Measurements from ENCODE around the gene CRTAP.
"Not testable (repeated sequence)": the region's sequence is repeated elsewhere in the genome, so short reads cannot be mapped to it uniquely, and the experiment has no call there.

CRTAP gene

DNA sequence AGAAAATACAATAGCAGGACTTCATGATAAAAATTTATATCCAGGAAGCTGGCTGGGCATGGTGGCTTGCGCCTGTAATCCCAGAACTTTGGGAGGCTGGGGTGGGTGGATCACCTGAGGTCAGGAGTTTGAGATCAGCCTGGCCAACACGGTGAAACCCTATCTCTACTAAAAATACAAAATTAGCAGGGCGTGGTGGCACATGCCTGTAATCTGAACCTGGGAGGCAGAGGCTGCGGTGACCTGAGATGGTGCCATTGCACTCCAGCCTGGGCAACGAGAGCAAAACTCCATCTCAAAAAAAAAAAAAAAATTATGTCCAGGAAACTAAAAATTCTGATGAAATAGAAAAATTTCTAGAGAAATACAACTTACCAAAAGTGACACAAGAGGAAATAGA is 48.8 kb downstream of the CRTAP start:
- not testable (repeated sequence) for H3K4me1 Mint-ChIP-seq (ENCODE audit: low read depth); H3K9me3 Mint-ChIP-seq; H3K36me3 Mint-ChIP-seq (ENCODE audit: low read depth); DNase-seq (ENCODE audit: low spot score); H3K27ac Mint-ChIP-seq; H3K4me3 Mint-ChIP-seq
- peaks cover 37% of the 10 kb centered on the region for H3K27me3 Mint-ChIP-seq (ENCODE audit: low read depth)

- Mint-ChIP-seq H3K36me3 (ENCODE audit: low read depth) (no peaks in the 10 kb centered on the region), H3K27ac (no peak overlapping the region), H3K9me3 (no peaks in the 10 kb centered on the region), H3K27me3 (ENCODE audit: low read depth) (peaks cover 24% of the 10 kb centered on the region), H3K4me3 (no peak overlapping the region), H3K4me1 (ENCODE audit: low read depth) (no peaks in the 10 kb centered on the region)
- no peak for DNase-seq (ENCODE audit: low spot score)
Observed at GRCh38 chr3:33165372-33165771, 51.6 kb downstream of the CRTAP start.

DNA sequence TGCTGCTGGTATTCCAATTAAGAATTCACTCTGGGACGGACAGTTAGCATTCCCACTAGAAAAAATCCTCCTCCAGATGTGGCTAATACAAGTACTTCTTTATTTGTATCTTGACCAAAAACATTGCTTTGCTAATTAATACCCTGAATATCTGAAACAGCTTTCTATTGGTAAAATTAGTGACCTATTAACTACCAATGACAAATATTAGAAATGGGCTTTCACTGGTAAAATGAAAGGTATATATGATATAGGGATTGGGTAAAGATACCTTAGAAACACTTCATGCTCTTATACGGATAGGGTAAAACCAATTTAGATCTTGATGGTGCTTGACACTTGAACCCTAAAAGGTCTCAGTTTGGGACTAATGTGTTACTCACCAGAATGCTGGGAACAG is 52.3 kb downstream of the CRTAP start:
- Mint-ChIP-seq H3K4me3 (no peak overlapping the region), H3K27ac (no peak overlapping the region), H3K36me3 (ENCODE audit: low read depth) (no peaks in the 10 kb centered on the region), H3K27me3 (ENCODE audit: low read depth) (peaks cover 18% of the 10 kb centered on the region), H3K9me3 (no peaks in the 10 kb centered on the region), H3K4me1 (ENCODE audit: low read depth) (no peaks in the 10 kb centered on the region)
- DNase-seq (ENCODE audit: low spot score), result no peak

DNA sequence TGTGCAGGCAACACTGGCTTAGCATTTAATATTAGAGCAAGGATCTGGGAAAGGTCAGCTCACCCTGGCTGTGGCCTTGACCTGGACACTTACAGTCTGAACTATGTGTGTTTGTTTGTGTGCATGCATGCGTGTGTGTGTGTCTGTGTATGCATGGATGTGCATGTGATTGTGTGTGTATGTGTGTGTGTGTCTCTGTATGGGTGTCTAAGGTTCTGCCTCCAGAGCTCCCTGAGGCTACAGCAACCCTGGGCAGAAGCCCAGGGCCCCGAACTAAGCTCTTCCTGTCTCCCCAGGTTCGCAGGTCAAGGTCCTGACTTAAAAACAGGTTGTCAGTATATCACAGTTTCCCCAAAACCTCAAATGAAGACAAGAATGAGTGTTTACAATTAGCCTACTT is 53.5 kb downstream of the CRTAP start:
- Mint-ChIP-seq H3K4me3 (no peak overlapping the region), H3K27ac (no peak overlapping the region), H3K27me3 (ENCODE audit: low read depth) (peaks cover 10% of the 10 kb centered on the region), H3K4me1 (ENCODE audit: low read depth) (peaks cover 9% of the 10 kb centered on the region), H3K9me3 (peaks cover 3% of the 10 kb centered on the region), H3K36me3 (ENCODE audit: low read depth) (peaks cover 2% of the 10 kb centered on the region)
- DNase-seq (ENCODE audit: low spot score), result no peak

- Mint-ChIP-seq H3K9me3 (peaks cover 3% of the 10 kb centered on the region), H3K27ac (no peak overlapping the region), H3K36me3 (ENCODE audit: low read depth) (peaks cover 2% of the 10 kb centered on the region), H3K27me3 (ENCODE audit: low read depth) (peaks cover 11% of the 10 kb centered on the region), H3K4me3 (no peak overlapping the region), H3K4me1 (ENCODE audit: low read depth) (peaks cover 11% of the 10 kb centered on the region)
- no peak for DNase-seq (ENCODE audit: low spot score)
Observed at GRCh38 chr3:33167716-33168336, 54.0 kb downstream of the CRTAP start.

DNA sequence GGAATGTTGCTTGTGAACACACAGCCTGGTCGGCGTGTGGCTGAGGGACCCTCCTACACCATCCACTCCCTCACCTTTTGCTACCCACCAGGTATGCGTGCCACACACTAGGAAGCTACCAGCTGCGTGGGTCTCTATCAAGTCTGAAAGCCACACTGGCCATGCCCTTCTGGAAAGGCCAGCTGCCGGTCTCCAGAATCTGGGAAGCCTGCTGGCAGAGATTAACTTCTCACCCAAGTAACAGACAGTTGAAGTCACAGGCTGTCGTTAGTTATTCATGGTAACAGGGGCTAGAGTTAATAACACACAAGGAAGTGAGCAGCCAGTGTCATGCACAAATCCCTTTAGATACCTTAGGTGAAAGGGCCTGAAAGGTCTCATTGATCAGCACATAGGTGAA is 56.7 kb downstream of the CRTAP start:
- peaks cover 2% of the 10 kb centered on the region for H3K36me3 Mint-ChIP-seq (ENCODE audit: low read depth)
- DNase-seq (ENCODE audit: low spot score), result no peak
- no peak overlapping the region for H3K27ac Mint-ChIP-seq
- H3K4me1 Mint-ChIP-seq (ENCODE audit: low read depth), result peaks cover 11% of the 10 kb centered on the region
- H3K9me3 Mint-ChIP-seq, result peaks cover 3% of the 10 kb centered on the region
- H3K4me3 Mint-ChIP-seq, result no peak overlapping the region
- H3K27me3 Mint-ChIP-seq (ENCODE audit: low read depth), result peaks cover 4% of the 10 kb centered on the region

GRCh38 chr3:33171580-33171979 is 57.8 kb downstream of the CRTAP start:
- peaks cover 11% of the 10 kb centered on the region for H3K4me1 Mint-ChIP-seq (ENCODE audit: low read depth)
- peaks cover 3% of the 10 kb centered on the region for H3K9me3 Mint-ChIP-seq
- peaks cover 2% of the 10 kb centered on the region for H3K36me3 Mint-ChIP-seq (ENCODE audit: low read depth)
- H3K4me3 Mint-ChIP-seq, result peak overlapping the region; percentile 49
- no peak for DNase-seq (ENCODE audit: low spot score)
- H3K27ac Mint-ChIP-seq, result peak overlapping the region; percentile 82
- peaks cover 2% of the 10 kb centered on the region for H3K27me3 Mint-ChIP-seq (ENCODE audit: low read depth)

DNA sequence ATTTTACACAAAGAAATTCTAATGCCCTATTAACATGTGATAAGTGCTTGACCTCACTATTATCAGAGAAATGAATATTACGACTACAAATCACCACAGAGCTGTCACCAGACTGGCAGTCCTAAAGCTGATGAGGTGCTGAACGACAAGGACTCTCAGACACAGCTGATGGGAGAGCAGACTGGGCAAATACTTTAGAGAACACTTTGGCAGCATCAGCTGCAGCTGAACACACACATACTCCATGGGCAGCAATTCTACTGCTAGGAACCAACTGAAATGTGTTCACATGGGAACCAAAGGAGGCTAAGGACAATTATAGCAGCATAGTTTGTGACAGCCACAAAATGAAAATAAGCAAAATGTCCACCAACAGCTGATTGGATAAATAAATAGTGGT is 59.3 kb downstream of the CRTAP start:
- H3K4me1 Mint-ChIP-seq (ENCODE audit: low read depth), result peaks cover 11% of the 10 kb centered on the region
- no peak overlapping the region for H3K4me3 Mint-ChIP-seq
- DNase-seq (ENCODE audit: low spot score), result no peak
- H3K27me3 Mint-ChIP-seq (ENCODE audit: low read depth), result peaks cover 2% of the 10 kb centered on the region
- peaks cover 3% of the 10 kb centered on the region for H3K9me3 Mint-ChIP-seq
- no peak overlapping the region for H3K27ac Mint-ChIP-seq
- peaks cover 2% of the 10 kb centered on the region for H3K36me3 Mint-ChIP-seq (ENCODE audit: low read depth)

GRCh38 chr3:33173672-33174071 is 59.9 kb downstream of the CRTAP start:
- no peak overlapping the region for H3K4me3 Mint-ChIP-seq
- no peak overlapping the region for H3K27ac Mint-ChIP-seq
- DNase-seq (ENCODE audit: low spot score), result no peak
- peaks cover 2% of the 10 kb centered on the region for H3K36me3 Mint-ChIP-seq (ENCODE audit: low read depth)
- peaks cover 3% of the 10 kb centered on the region for H3K9me3 Mint-ChIP-seq
- peaks cover 2% of the 10 kb centered on the region for H3K27me3 Mint-ChIP-seq (ENCODE audit: low read depth)
- H3K4me1 Mint-ChIP-seq (ENCODE audit: low read depth), result peaks cover 11% of the 10 kb centered on the region

DNA sequence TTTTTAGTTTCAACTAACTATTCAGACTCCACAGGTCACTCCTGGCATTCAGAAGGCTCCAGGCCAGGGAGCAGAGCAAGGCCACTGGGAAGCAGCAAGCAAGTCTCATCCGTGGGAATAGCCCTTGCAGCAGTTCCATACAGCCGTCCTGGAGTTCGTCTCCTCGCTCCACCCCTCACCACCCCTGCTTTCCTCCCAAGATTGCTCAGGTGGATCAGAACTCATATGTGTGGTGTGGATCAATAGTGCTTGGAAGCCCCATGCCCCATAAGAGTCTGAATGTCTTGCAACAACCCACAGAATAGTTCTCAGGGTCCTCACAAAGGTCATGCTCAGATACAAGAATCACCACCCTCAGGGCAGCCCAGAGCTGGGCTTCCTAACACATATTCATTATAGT is 60.3 kb downstream of the CRTAP start:
- peaks cover 2% of the 10 kb centered on the region for H3K27me3 Mint-ChIP-seq (ENCODE audit: low read depth)
- peaks cover 2% of the 10 kb centered on the region for H3K36me3 Mint-ChIP-seq (ENCODE audit: low read depth)
- no peak overlapping the region for H3K4me3 Mint-ChIP-seq
- H3K27ac Mint-ChIP-seq, result no peak overlapping the region
- peaks cover 11% of the 10 kb centered on the region for H3K4me1 Mint-ChIP-seq (ENCODE audit: low read depth)
- DNase-seq (ENCODE audit: low spot score), result no peak
- H3K9me3 Mint-ChIP-seq, result peaks cover 3% of the 10 kb centered on the region

DNA sequence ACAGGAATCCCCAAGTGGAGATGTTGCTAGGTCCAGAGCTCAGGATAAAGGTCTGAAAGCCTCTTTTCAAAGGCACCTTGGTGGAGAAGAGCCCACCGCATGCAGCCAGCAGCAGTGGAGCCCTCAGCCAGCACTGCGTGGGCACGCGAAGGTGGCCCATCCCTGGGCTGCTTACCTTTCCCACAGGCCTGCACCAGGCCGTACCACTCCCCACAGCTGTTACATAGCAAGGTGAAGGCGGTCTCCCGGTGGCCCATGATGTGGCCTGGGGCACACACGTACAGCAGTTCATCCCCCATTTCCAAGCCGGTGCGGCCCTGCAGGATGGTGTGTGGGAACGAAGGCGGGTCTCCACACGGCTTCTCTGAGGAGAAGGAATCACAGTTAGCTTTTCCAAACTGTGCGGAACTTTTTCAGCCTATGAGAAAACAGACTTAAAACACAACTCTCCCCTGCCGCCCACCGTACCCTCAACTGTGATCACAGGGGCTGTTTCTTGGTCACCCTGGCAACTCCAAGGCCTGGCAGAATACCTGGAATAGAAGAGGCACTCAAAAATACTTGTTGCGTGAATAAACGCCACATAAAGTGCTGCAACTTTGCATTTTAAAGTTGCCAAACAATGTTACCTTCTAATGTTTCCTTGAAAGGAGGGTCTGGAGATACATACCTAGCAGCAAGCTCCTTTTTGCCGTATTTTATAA is 61.0 kb downstream of the CRTAP start:
- H3K27ac Mint-ChIP-seq, result no peak overlapping the region
- peaks cover 3% of the 10 kb centered on the region for H3K9me3 Mint-ChIP-seq
- H3K4me3 Mint-ChIP-seq, result no peak overlapping the region
- H3K4me1 Mint-ChIP-seq (ENCODE audit: low read depth), result peaks cover 11% of the 10 kb centered on the region
- DNase-seq (ENCODE audit: low spot score), result no peak
- peaks cover 2% of the 10 kb centered on the region for H3K27me3 Mint-ChIP-seq (ENCODE audit: low read depth)
- H3K36me3 Mint-ChIP-seq (ENCODE audit: low read depth), result peaks cover 2% of the 10 kb centered on the region

DNA sequence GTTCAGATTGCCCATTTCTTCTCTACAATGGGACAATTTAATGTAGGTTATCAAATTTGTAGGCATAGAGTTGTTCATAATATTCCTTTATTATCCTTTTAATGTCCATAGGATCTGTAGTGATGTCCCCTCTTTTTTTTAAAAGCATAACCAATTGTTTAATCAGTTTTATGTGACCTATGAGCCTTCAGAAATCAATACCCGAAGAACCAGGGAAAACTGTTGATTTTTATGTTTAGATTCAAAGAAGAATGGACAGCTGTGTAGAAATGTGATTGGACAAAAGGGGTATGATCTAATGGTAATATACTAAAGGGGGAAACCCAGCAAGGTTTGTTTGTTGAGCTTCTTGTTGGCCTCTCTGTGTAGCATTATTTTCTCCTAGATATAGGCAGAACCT is 65.3 kb downstream of the CRTAP start:
- Mint-ChIP-seq H3K4me3 (no peak overlapping the region), H3K27me3 (ENCODE audit: low read depth) (no peaks in the 10 kb centered on the region), H3K27ac (no peak overlapping the region), H3K9me3 (no peaks in the 10 kb centered on the region), H3K36me3 (ENCODE audit: low read depth) (no peaks in the 10 kb centered on the region), H3K4me1 (ENCODE audit: low read depth) (no peaks in the 10 kb centered on the region)
- DNase-seq (ENCODE audit: low spot score), result no peak

DNA sequence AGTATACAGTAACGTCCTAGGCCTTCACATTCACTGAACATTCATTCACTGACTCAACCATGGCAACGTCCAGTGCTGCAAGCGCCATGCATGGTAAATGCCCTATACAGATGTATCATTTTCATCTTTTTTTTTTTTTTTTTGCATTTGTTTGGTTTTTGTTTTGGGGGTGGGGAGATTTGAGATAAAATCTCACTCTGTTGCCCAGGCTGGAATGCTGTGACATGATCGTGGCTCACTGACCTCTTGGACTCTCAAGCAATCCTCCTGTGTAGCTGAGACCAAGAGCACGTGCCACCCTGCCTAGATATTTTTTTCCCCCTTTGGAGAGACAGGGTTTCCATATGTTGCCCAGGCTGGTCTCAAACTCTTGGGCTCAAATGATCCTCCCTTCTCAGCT is 67.4 kb downstream of the CRTAP start:
- Mint-ChIP-seq H3K4me3 (no peak overlapping the region), H3K27ac (no peak overlapping the region), H3K4me1 (ENCODE audit: low read depth) (no peaks in the 10 kb centered on the region), H3K9me3 (no peaks in the 10 kb centered on the region), H3K36me3 (ENCODE audit: low read depth) (no peaks in the 10 kb centered on the region), H3K27me3 (ENCODE audit: low read depth) (peaks cover 8% of the 10 kb centered on the region)
- DNase-seq (ENCODE audit: low spot score), result no peak

- not testable (repeated sequence) for H3K4me3 Mint-ChIP-seq; DNase-seq (ENCODE audit: low spot score); H3K27me3 Mint-ChIP-seq (ENCODE audit: low read depth); H3K27ac Mint-ChIP-seq; H3K9me3 Mint-ChIP-seq; H3K4me1 Mint-ChIP-seq (ENCODE audit: low read depth); H3K36me3 Mint-ChIP-seq (ENCODE audit: low read depth)
Observed at GRCh38 chr3:33181641-33182040, 67.8 kb downstream of the CRTAP start.

GRCh38 chr3:33184863-33185262 is 71.0 kb downstream of the CRTAP start:
- no peak for DNase-seq (ENCODE audit: low spot score)
- Mint-ChIP-seq H3K27ac (no peak overlapping the region), H3K4me3 (no peak overlapping the region), H3K9me3 (no peaks in the 10 kb centered on the region), H3K36me3 (ENCODE audit: low read depth) (no peaks in the 10 kb centered on the region), H3K4me1 (ENCODE audit: low read depth) (no peaks in the 10 kb centered on the region), H3K27me3 (ENCODE audit: low read depth) (peaks cover 11% of the 10 kb centered on the region)

Data from T-helper 2 cell treated with Interferon-gamma antibody and Interleukin-4, amounts not matched to agents 5 μg/mL and 100 μg/mL, for 36 hours (primary cell).